BLaER1 (cell line): ENCODE results near the gene GRM8.

ENCODE experiments used
- H3K27ac ChIP-seq: shearing (Covaris generic); formaldehyde crosslinking; 2 replicates; pipeline ENCODE4 v1.8.1; 2022
- H3K27me3 ChIP-seq: shearing (Covaris generic); formaldehyde crosslinking; 2 replicates; pipeline ENCODE4 v1.8.1; 2022
- H3K36me3 ChIP-seq: shearing (Covaris generic); formaldehyde crosslinking; 2 replicates; pipeline ENCODE4 v1.8.1; 2022
- H3K4me1 ChIP-seq: shearing (Covaris generic); formaldehyde crosslinking; 2 replicates; pipeline ENCODE4 v1.8.1; 2022
- H3K4me2 ChIP-seq: shearing (Covaris generic); formaldehyde crosslinking; 2 replicates; pipeline ENCODE4 v1.8.1; 2022
- H3K4me3 ChIP-seq: shearing (Covaris generic); formaldehyde crosslinking; 2 replicates; pipeline ENCODE4 v1.8.1; 2022
- H3K9ac ChIP-seq: shearing (Covaris generic); formaldehyde crosslinking; 2 replicates; pipeline ENCODE4 v1.8.1; 2022
- H3K9me3 ChIP-seq: shearing (Covaris generic); formaldehyde crosslinking; 2 replicates; pipeline ENCODE4 v1.8.1; 2022
- H4K20me1 ChIP-seq: shearing (Covaris generic); formaldehyde crosslinking; 2 replicates; pipeline ENCODE4 v1.8.1; 2022
- Cebpa-rat ChIP-seq: shearing (Covaris generic); IDR thresholded peaks from 2 replicates; pipeline ENCODE4 v1.8.1; 2022

The GRM8 gene

DNA sequence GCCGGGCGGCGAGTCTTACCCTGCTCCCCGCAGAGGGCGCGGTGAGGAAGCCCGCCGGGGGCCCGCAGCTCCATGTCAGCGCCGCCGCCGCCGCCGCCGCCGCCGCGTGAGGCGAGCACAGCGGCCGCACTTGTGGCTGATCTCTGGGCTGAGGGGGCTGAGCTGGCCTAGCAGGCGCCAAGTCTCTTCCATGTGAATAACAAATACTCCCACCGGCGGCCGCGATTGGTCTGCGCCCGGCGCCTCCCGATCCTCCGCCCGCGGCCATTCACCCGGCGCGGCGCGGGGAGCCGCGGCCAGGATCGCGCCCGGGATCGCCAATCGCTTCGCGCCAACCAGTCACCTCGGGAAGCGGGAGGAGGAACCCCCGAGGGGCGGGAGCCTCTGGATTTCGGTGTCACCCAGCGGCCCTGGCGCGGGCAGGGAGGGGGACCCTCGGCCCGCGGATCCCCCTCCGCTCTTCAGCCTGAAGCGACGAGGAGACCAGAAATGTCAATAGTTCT, at the start of gene GRM8:
Gene GRM8, minus strand, starts transcription at position 164 of the 503 bp plus-strand sequence.
- no peaks in the 10 kb centered on the region for H3K9me3 ChIP-seq
- peaks cover 57% of the 10 kb centered on the region for H3K27me3 ChIP-seq
- no peak for TF ChIP-seq Cebpa-rat
- peak within 1 kb of the TSS; percentile 62 for H3K9ac ChIP-seq
- peaks cover 25% of the 10 kb centered on the region for H3K4me1 ChIP-seq
- peak within 1 kb of the TSS; percentile 78 for H3K4me3 ChIP-seq
- peaks cover 23% of the 10 kb centered on the region for H4K20me1 ChIP-seq
- H3K4me2 ChIP-seq = peak within 1 kb of the TSS; percentile 99
- H3K36me3 ChIP-seq = no peaks in the 10 kb centered on the region
- H3K27ac ChIP-seq = no peak within 1 kb of the TSS

- Histone ChIP-seq H4K20me1 (no peaks in the 10 kb centered on the region), H3K9ac (no peak overlapping the region), H3K4me1 (no peaks in the 10 kb centered on the region), H3K27me3 (no peaks in the 10 kb centered on the region), H3K4me3 (no peak overlapping the region), H3K4me2 (no peak overlapping the region), H3K9me3 (no peaks in the 10 kb centered on the region), H3K27ac (no peak overlapping the region), H3K36me3 (no peaks in the 10 kb centered on the region)
- TF ChIP-seq Cebpa-rat = no peak
These were observed 38.1 kb upstream of the GRM8 start for GRCh38 chr7:127290801-127291361.

- Histone ChIP-seq H3K9me3 (no peaks in the 10 kb centered on the region), H3K4me1 (no peaks in the 10 kb centered on the region), H3K36me3 (no peaks in the 10 kb centered on the region), H3K27ac (no peak overlapping the region), H3K27me3 (no peaks in the 10 kb centered on the region), H3K4me2 (no peak overlapping the region), H4K20me1 (no peaks in the 10 kb centered on the region), H3K4me3 (no peak overlapping the region), H3K9ac (no peak overlapping the region)
- TF ChIP-seq Cebpa-rat = no peak
These were observed 37.4 kb upstream of the GRM8 start for GRCh38 chr7:127290116-127290655.

- Histone ChIP-seq H3K4me3 (no peak overlapping the region), H3K4me2 (no peak overlapping the region), H3K27me3 (no peaks in the 10 kb centered on the region), H3K36me3 (no peaks in the 10 kb centered on the region), H3K4me1 (no peaks in the 10 kb centered on the region), H3K9ac (no peak overlapping the region), H3K27ac (no peak overlapping the region), H4K20me1 (no peaks in the 10 kb centered on the region), H3K9me3 (no peaks in the 10 kb centered on the region)
- TF ChIP-seq Cebpa-rat = no peak
These were observed 34.4 kb upstream of the GRM8 start for GRCh38 chr7:127287133-127287532.

GRCh38 chr7:127270093-127270492, 17.4 kb upstream of the GRM8 start:
- Histone ChIP-seq H3K9ac (no peak overlapping the region), H3K36me3 (no peaks in the 10 kb centered on the region), H3K4me3 (no peak overlapping the region), H3K27me3 (no peaks in the 10 kb centered on the region), H3K27ac (no peak overlapping the region), H3K9me3 (no peaks in the 10 kb centered on the region), H3K4me1 (no peaks in the 10 kb centered on the region), H3K4me2 (no peak overlapping the region), H4K20me1 (no peaks in the 10 kb centered on the region)
- TF ChIP-seq Cebpa-rat = no peak

GRCh38 chr7:127266047-127266446, 13.3 kb upstream of the GRM8 start:
- no peaks in the 10 kb centered on the region for H3K4me1 ChIP-seq
- no peak overlapping the region for H3K4me2 ChIP-seq
- H3K27me3 ChIP-seq = no peaks in the 10 kb centered on the region
- no peak overlapping the region for H3K9ac ChIP-seq
- no peak overlapping the region for H3K27ac ChIP-seq
- H4K20me1 ChIP-seq = no peaks in the 10 kb centered on the region
- no peaks in the 10 kb centered on the region for H3K9me3 ChIP-seq
- H3K36me3 ChIP-seq = no peaks in the 10 kb centered on the region
- H3K4me3 ChIP-seq = no peak overlapping the region
- no peak for TF ChIP-seq Cebpa-rat

GRCh38 chr7:127264219-127264618, 11.5 kb upstream of the GRM8 start:
- H3K9me3 ChIP-seq = no peaks in the 10 kb centered on the region
- H3K27ac ChIP-seq = no peak overlapping the region
- H3K4me1 ChIP-seq = no peaks in the 10 kb centered on the region
- no peaks in the 10 kb centered on the region for H3K36me3 ChIP-seq
- TF ChIP-seq Cebpa-rat = no peak
- H3K9ac ChIP-seq = no peak overlapping the region
- H3K4me2 ChIP-seq = no peak overlapping the region
- no peak overlapping the region for H3K4me3 ChIP-seq
- no peaks in the 10 kb centered on the region for H3K27me3 ChIP-seq
- no peaks in the 10 kb centered on the region for H4K20me1 ChIP-seq

DNA sequence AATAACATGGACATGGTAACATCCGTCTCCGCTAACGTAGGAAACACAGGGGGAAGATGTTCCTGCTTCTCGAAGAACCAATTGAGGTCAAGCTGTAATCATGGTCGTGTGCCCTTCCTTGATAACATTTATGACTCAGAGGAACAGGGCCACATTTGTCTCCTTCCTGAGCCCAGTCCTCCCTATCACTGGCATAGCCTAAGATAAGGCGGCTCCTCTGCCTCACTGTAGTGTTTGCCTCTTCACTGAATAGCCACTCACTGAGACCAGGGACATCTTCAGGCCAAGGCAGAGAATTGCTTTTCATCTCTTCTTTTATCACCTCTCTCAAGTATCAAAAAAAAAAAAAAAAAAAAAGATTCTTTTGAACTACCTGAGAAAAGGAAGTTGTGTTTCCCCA, 5.4 kb upstream of the GRM8 start:
- H3K27me3 ChIP-seq = peaks cover 9% of the 10 kb centered on the region
- peaks cover 9% of the 10 kb centered on the region for H3K4me1 ChIP-seq
- no peaks in the 10 kb centered on the region for H3K9me3 ChIP-seq
- no peak for TF ChIP-seq Cebpa-rat
- no peak overlapping the region for H3K4me2 ChIP-seq
- no peaks in the 10 kb centered on the region for H4K20me1 ChIP-seq
- H3K9ac ChIP-seq = no peak overlapping the region
- H3K4me3 ChIP-seq = no peak overlapping the region
- H3K27ac ChIP-seq = no peak overlapping the region
- H3K36me3 ChIP-seq = no peaks in the 10 kb centered on the region

- peaks cover 15% of the 10 kb centered on the region for H3K4me1 ChIP-seq
- no peak overlapping the region for H3K4me2 ChIP-seq
- no peak overlapping the region for H3K4me3 ChIP-seq
- peaks cover 10% of the 10 kb centered on the region for H4K20me1 ChIP-seq
- no peak overlapping the region for H3K27ac ChIP-seq
- H3K36me3 ChIP-seq = no peaks in the 10 kb centered on the region
- no peaks in the 10 kb centered on the region for H3K9me3 ChIP-seq
- H3K27me3 ChIP-seq = peaks cover 19% of the 10 kb centered on the region
- no peak for TF ChIP-seq Cebpa-rat
- H3K9ac ChIP-seq = no peak overlapping the region
These were observed 4.3 kb upstream of the GRM8 start for GRCh38 chr7:127257086-127257485.

DNA sequence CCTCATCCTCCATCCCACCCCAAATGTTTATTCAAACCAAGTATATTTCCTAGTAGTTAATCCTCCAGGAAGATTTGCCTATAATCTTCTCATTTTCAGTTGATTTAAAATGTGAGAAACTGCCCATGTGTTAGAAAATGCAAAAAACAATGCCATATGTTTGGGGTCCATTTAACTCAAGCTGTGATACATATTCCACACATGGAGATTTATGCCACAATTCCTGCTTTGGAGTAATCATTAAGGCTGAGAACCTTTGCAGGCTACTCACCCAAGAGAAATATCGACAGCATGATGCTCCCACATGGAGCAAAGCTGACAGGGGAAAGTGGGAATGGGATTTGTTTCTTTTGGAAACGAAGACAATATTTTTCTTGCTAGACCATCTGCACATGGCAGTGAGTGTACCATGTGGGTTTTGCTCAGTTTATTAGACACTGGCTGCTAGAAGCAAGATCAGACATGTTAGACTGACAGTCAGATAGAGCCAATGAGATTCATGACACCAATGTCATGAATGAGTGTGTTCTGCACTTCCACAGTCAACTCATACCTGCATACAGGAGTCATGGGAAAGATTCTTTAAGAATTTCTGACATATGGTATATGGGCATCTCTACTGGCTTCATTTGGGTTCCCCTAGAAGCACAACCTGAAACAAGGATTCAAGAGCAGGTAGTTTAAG, 3.4 kb upstream of the GRM8 start:
- Histone ChIP-seq H3K27me3 (peaks cover 28% of the 10 kb centered on the region), H3K4me1 (peaks cover 24% of the 10 kb centered on the region), H3K27ac (no peak overlapping the region), H3K4me3 (no peak overlapping the region), H3K4me2 (no peak overlapping the region), H3K36me3 (no peaks in the 10 kb centered on the region), H4K20me1 (peaks cover 19% of the 10 kb centered on the region), H3K9ac (no peak overlapping the region), H3K9me3 (no peaks in the 10 kb centered on the region)
- no peak for TF ChIP-seq Cebpa-rat
